DLD1 (cell line): Measurements from ENCODE around the gene PCDH9.

Experiments
- in situ Hi-C: cut with HindIII; loops from 2 replicates; pipeline ENCODE4 v1.10.0; 2017; ENCODE audit warnings: low sequenced_read_pairs

The PCDH9 gene

DNA sequence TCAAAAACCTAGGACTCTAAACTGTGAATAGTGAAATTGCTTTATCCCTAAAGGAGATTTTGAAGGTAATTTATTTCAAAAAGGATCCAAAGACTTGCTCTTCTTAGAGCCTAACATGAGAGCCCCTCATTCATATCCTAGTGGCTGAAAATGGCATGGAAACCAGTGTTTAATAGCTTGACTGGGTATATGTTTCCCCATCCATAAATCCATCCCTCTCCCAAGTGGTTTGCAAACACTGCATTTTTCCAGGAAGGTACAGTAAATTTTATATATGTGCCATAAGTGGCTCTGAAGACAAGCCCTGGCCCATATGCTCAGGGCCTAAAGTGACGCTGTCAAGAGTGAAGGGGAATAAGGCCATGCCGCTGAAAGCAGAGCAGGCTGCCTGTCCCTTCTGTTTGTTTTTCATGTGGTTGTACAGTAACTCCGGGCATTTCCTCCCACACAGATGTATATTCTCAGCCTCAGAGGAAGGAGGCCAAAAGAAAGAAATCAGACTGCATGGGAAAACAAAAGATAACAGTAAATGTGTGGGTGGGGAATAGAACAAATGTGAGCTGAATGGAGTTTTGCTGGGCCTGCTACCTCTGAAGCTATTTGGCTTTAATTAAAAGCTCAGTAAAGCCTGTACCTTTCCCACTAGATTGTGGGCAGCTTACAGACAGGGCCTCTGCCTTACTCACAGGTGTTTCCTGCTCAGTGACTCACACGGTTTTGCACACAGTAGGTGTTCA is 181.9 kb downstream of the PCDH9 start:
- in situ Hi-C loops, result no loop called here

- in situ Hi-C loops, result no loop called here
Observed at GRCh38 chr13:67045357-67045756, 184.8 kb downstream of the PCDH9 start.

- in situ Hi-C loops, result no loop called here
Observed at GRCh38 chr13:67043901-67044300, 186.2 kb downstream of the PCDH9 start.

GRCh38 chr13:67042556-67042955 is 187.6 kb downstream of the PCDH9 start:
- in situ Hi-C loops, result no loop called here

GRCh38 chr13:67036699-67037457 is 193.3 kb downstream of the PCDH9 start:
- in situ Hi-C loops, result no loop called here

- in situ Hi-C loops, result no loop called here
Observed at GRCh38 chr13:67033170-67033569, 197.0 kb downstream of the PCDH9 start.

- in situ Hi-C loops, result no loop called here
Observed at GRCh38 chr13:67023130-67023876, 206.8 kb downstream of the PCDH9 start.

DNA sequence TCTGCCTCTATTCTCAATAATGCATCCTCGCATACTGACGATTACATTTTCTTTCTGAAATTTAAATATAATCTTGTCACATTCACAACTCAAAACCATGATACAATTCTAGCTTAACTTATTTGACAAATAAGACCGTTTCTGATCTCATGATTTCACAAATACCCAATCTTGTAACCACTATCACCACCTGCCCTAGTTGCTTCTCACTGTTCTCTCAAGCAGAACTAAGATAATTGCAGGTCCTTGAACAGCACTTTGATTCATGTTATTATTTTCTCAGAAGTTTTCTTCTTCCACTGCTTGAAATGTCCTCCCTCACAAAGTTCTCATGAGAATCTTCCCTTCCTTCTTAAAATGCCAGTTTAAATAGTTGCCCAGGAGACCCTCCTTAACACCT is 211.4 kb downstream of the PCDH9 start:
- in situ Hi-C loops, result no loop called here

- in situ Hi-C loops, result no loop called here
Observed at GRCh38 chr13:67017276-67017675, 212.9 kb downstream of the PCDH9 start.

DNA sequence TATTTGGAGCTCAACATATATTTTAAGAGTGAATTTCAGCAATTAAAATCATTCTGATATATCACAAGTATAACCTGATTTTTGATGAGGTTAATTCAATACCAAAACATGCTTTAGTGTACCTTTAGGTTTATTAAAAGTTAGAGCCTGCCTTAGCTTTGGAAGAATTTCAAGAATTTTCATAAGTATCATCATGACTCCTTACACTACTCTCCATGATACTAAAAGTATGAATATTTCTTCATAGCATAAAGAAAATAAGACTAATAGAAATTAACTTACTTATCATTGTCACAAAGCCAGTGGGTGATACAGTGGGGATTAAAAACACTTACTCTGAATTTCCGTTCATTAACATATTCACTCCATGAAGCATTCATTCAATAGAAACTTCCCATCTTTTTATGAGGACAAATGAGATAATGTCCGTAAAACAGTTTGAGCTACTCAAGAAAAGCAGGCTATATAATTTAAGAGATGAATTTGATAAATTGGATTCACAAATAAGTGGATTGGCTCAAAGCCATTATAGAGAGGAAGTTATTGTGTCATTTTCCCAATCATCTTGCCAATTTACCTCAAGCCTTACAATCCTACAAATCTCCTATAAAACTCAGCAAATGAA is 214.0 kb downstream of the PCDH9 start:
- in situ Hi-C loops, result no loop called here

- in situ Hi-C loops, result no loop called here
Observed at GRCh38 chr13:67014399-67014798, 215.7 kb downstream of the PCDH9 start.

DNA sequence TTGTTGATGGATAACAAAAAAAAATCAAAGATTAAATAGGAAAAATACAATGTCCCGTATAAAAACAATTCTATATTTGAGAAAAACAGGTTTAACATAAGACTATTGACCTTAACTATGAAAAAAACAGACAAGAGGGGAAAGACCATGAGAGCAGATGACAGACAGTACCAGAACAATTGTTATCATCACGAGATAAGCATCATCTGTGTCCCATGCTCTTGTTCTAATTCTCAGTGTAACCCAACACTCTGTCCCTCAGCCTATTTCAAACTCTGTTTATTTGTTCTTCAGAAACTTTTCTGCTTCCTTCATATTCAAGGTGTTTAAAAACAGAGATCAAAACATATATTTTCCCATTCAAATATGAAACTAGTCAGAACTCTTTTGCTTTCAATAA is 216.4 kb downstream of the PCDH9 start:
- in situ Hi-C loops, result no loop called here

GRCh38 chr13:67008075-67008668 is 222.0 kb downstream of the PCDH9 start:
- in situ Hi-C loops, result no loop called here

DNA sequence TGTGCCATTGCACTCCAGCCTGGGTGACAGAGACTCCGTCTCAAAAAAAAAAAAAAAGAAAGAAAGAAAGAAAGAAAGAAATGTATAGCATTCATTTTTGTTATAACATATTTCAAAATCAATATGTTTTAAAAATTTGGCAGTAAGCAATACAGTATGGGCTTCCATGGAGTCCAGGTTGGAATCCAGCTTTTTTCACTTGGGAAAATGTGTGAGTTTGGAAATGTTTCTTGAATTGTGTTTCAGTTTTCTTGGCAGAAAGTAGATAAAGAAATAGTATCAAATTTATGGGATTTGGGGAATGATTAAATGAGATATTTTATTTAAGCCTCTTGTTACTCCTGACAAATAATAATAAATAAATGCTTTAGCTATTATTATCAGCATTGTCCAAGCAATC is 225.6 kb downstream of the PCDH9 start:
- in situ Hi-C loops, result no loop called here

DNA sequence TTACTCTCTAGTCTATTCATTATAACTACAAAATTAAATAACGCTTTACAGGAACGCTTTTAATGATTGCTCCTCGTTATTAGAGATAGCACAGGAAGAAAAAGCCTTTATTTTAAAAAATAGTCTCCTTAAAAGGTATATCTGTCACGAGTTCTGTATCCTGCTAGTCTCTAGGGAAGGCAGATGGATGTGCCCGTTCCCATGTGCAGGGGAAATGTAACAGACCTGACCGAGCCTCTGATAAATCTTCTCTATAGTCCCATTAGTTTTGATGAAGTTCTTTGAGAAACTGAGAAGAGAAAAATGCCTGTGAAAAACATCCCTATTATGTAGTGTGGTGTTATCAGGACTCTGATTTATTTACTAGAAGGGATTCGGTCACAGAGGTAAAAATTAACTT is 226.4 kb downstream of the PCDH9 start:
- in situ Hi-C loops, result no loop called here

DNA sequence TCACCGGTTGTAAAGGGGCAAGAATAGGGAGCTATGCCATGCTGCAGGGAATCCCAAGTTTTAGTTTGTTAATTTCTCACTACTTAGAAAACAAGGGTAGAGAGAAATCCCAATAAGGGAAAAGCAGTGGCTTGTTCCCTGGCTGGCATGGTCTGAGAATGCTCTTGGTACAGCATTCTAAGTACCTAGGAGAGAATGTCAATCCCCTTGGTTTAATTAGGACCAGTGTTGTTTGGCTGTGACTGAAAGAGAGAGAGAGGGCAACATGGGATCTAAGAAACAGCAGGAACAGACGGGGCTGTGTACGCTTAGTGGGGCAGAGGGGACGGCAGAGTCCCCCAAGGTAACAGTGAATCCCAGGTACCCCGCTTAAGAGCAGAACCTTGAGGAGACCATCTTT is 228.8 kb downstream of the PCDH9 start:
- in situ Hi-C loops, result no loop called here

GRCh38 chr13:66996503-66996902 is 233.6 kb downstream of the PCDH9 start:
- in situ Hi-C loops, result no loop called here

DNA sequence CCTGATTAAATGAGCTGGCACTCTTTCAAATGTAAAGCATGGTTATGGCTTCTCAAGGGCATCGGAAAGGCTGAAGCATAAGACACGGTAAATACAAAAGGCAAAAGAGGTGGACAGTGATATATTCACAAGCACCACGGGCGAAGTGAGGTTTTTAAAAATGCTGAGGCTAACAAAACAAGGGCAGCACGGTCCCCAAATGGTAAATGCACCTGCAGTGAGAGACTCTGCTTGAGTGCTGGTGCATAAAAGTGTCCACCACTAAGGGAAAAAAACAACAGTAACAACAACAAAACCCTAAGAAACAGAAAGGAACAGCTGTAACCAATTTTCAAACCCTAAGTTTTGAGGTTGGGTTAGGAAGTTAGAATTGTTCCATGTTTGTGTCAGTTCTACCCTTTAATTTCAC is 234.9 kb downstream of the PCDH9 start:
- in situ Hi-C loops, result no loop called here

- in situ Hi-C loops, result no loop called here
Observed at GRCh38 chr13:66994517-66995202, 235.5 kb downstream of the PCDH9 start.

- in situ Hi-C loops, result no loop called here
Observed at GRCh38 chr13:66994097-66994496, 236.0 kb downstream of the PCDH9 start.
